SK-N-MC (cell line): Measurements from ENCODE around the gene R3HCC1L.

Experiments
- DNase-seq: peaks from one replicate; pipeline ENCODE4 v3.0.0-alpha.2; 2011; ENCODE audit warnings: low read depth, low spot score
- H3K27ac ChIP-seq: fragments of 200-600 bp; sonication (generic); 2 replicates; pipeline ENCODE4 v1.5.1; 2016; ENCODE audit warnings: mixed run types
- H3K36me3 ChIP-seq: fragments of 200-600 bp; sonication (generic); 2 replicates; pipeline ENCODE4 v1.6.1; 2017; ENCODE audit warnings: antibody characterized with exemption, low read length, mixed read lengths; ENCODE audit not compliant: insufficient read depth
- H3K4me3 ChIP-seq: fragments of 200-600 bp; sonication (generic); 2 replicates; pipeline ENCODE4 v1.5.1; 2016
- H3K9ac ChIP-seq: fragments of 200-600 bp; sonication (generic); 2 replicates; pipeline ENCODE4 v1.8.0; 2017; ENCODE audit warnings: mixed run types, mixed read lengths; ENCODE audit not compliant: insufficient read length
- H3K9me3 ChIP-seq: fragments of 200-600 bp; sonication (generic); 2 replicates; pipeline ENCODE4 v1.6.1; 2017; ENCODE audit warnings: low read depth, mild to moderate bottlenecking, antibody characterized with exemption, low read length, moderate library complexity, mixed read lengths
- EZH2 ChIP-seq: fragments of 200-600 bp; sonication (generic); IDR thresholded peaks from one replicate; pipeline ENCODE4 v1.6.1; 2017; ENCODE audit warnings: antibody characterized with exemption
- FOXP2 ChIP-seq: optimal IDR thresholded peaks from 2 replicates; pipeline ENCODE3; 2011; ENCODE audit warnings: mild to moderate bottlenecking, moderate library complexity; ENCODE audit not compliant: insufficient read depth; ENCODE audit errors: extremely low read length, control extremely low read depth
- POLR2AphosphoS5 ChIP-seq: IDR thresholded peaks from 2 replicates; pipeline ENCODE4 v1.6.1; 2012; ENCODE audit warnings: mild to moderate bottlenecking, low read depth, low read length, borderline replicate concordance

R3HCC1L gene

GRCh38 chr10:98267894-98268693 lies 133.6 kb downstream of the R3HCC1L start, which contains the start of gene LOXL4:
Gene LOXL4 (minus strand): TSS chr10:98268194. CDS start chr10:98263019, 5,175 bp downstream.
- TF ChIP-seq FOXP2, result no peak
- TF ChIP-seq EZH2, result no peak
- no peak for TF ChIP-seq POLR2AphosphoS5
- Histone ChIP-seq H3K27ac (no peak within 1 kb of the TSS), H3K9me3 (no peaks in the 10 kb centered on the region), H3K9ac (no peak within 1 kb of the TSS), H3K36me3 (no peaks in the 10 kb centered on the region), H3K4me3 (no peak within 1 kb of the TSS)
- no peak for DNase-seq

DNA sequence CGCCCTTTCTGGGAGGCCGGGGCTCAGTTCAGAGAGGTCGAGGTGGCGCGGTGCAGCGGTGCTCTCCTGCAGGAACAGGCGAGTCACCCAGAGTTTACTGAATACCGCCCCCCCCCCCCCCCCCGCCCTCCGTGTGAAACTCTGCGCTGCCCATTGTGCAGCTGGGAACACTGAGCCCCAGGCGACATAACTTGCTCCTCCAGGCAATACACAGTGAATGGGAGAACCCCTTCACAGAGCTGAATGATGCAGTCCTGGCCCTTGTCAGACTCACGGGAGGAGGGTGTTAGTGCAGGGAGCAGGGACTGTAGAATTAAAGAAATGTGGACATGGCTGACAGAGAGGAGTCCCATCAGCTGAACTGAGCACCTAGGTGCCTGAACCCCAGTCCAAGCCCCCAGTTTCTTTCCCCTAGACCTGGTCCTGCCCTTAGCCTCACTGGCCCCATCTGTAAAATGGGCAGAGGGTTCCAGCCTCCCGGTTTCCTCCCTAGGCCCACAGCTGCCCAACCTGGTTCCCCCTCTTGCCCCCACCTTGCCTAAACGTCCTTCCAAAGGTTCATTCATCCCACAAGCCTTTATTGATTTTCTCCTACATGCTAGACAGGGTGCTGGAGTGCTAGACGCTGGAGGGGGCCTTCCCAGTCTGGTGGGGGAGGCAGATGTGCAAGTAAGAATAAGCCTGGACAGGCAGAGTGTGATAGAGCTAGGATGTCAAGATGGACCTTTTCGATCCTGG lies 134.4 kb downstream of the R3HCC1L start:
- TF ChIP-seq POLR2AphosphoS5 (no peak), EZH2 (no peak), FOXP2 (no peak)
- Histone ChIP-seq H3K4me3 (no peak overlapping the region), H3K27ac (no peak overlapping the region), H3K9me3 (no peaks in the 10 kb centered on the region), H3K36me3 (no peaks in the 10 kb centered on the region), H3K9ac (no peak overlapping the region)
- DNase-seq, result no peak

- H3K27ac ChIP-seq, result no peak overlapping the region
- H3K9ac ChIP-seq, result no peak overlapping the region
- TF ChIP-seq FOXP2 (no peak), POLR2AphosphoS5 (no peak), EZH2 (no peak)
- no peaks in the 10 kb centered on the region for H3K9me3 ChIP-seq
- no peak overlapping the region for H3K4me3 ChIP-seq
- DNase-seq, result no peak
- no peaks in the 10 kb centered on the region for H3K36me3 ChIP-seq
These were observed 135.0 kb downstream of the R3HCC1L start for GRCh38 chr10:98269435-98269912.

DNA sequence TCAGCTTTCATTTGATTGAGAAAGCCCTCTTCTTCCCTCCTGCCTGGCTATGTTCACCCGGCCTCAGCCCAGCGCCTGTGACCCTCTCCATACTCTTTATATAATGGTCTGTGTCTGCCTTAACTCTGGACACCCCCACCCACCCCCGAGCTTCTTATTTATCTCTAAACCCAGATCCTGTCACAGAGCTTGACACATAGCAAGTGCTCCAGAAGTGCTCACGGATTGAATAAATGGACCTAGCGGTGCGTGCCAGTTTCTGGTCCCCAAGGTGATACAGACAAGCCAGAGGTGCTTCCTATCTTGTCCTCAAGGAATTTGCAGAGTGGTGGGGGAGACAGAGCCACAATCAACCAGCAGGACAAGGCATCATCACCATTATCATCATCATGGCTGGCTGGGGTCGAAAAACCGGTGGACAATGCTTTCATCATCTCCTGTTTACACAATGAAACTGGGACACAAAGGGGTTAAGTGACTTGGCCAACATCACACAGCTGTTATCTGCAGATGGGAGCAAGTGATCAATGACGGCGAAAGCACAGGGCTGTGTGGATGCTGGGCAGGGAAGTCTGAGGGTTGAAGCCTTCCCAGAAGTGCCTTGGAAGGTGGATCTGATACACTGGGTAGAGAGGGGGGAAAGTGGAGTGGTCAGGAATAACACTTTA lies 135.8 kb downstream of the R3HCC1L start:
- TF ChIP-seq POLR2AphosphoS5 (no peak), FOXP2 (no peak), EZH2 (no peak)
- H3K4me3 ChIP-seq, result no peak overlapping the region
- H3K9me3 ChIP-seq, result no peaks in the 10 kb centered on the region
- no peak overlapping the region for H3K9ac ChIP-seq
- H3K36me3 ChIP-seq, result no peaks in the 10 kb centered on the region
- DNase-seq, result no peak
- no peak overlapping the region for H3K27ac ChIP-seq

GRCh38 chr10:98270786-98271185 lies 136.3 kb downstream of the R3HCC1L start:
- Histone ChIP-seq H3K27ac (no peak overlapping the region), H3K4me3 (no peak overlapping the region), H3K9ac (no peak overlapping the region), H3K36me3 (no peaks in the 10 kb centered on the region), H3K9me3 (no peaks in the 10 kb centered on the region)
- TF ChIP-seq EZH2, result no peak
- TF ChIP-seq FOXP2, result no peak
- no peak for TF ChIP-seq POLR2AphosphoS5
- no peak for DNase-seq

- DNase-seq, result no peak
- no peak overlapping the region for H3K4me3 ChIP-seq
- H3K36me3 ChIP-seq, result no peaks in the 10 kb centered on the region
- H3K9ac ChIP-seq, result no peak overlapping the region
- no peak overlapping the region for H3K27ac ChIP-seq
- TF ChIP-seq FOXP2 (no peak), POLR2AphosphoS5 (no peak), EZH2 (no peak)
- no peaks in the 10 kb centered on the region for H3K9me3 ChIP-seq
These were observed 137.8 kb downstream of the R3HCC1L start for GRCh38 chr10:98272245-98272644.

GRCh38 chr10:98272656-98273055 lies 138.2 kb downstream of the R3HCC1L start:
- Histone ChIP-seq H3K9me3 (no peaks in the 10 kb centered on the region), H3K27ac (no peak overlapping the region), H3K4me3 (no peak overlapping the region), H3K36me3 (no peaks in the 10 kb centered on the region), H3K9ac (no peak overlapping the region)
- DNase-seq, result no peak
- TF ChIP-seq FOXP2, result no peak
- no peak for TF ChIP-seq POLR2AphosphoS5
- no peak for TF ChIP-seq EZH2
